OCI-LY1 (cell line): ENCODE results near the gene SNTG2.

Source experiments
- EZH2 ChIP-seq: fragments of 200-600 bp; sonication (generic), shearing (Covaris generic); IDR thresholded peaks from 2 replicates; pipeline ENCODE4 v1.8.0; 2017; ENCODE audit warnings: borderline replicate concordance, mixed run types, mild to moderate bottlenecking, antibody characterized with exemption, low read length, moderate library complexity, mixed read lengths
- TF ChIP-seq, protein P1 (sequence below): fragments of 200-600 bp; sonication (generic), shearing (Covaris generic); IDR thresholded peaks from 2 replicates; pipeline ENCODE4 v1.5.1; 2017; ENCODE audit warnings: mild to moderate bottlenecking, antibody characterized with exemption, low read length, moderate library complexity, mixed read lengths

DNA sequence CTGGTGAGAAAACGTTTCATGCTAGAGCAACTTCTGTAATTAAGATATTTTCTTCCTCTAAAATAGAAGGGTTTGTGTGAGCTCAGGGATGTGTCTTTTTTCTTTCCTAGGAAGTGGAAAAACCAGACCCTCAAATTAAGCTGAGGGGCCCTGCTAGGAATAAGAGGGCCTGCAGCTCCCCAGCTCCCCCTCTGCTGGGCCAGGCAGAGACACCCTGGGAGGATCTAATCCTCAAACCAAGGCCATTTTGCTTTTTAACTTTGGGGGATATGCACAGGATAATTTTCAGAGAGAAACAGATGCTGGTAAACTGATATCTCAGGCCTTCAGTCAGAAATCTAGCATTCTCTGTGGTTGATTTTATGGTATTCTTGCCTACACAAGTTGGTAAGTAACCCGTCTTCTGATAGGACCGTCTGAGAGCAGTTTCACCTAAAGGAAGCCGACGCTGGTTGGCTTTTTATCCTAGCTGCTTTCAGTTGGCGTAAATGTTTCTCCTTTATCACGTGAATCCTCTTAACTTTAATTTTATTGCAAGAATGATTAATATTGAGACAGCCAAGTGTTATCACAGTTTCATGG, 34.8 kb downstream of the SNTG2 start:
- TF ChIP-seq, protein P1, sequence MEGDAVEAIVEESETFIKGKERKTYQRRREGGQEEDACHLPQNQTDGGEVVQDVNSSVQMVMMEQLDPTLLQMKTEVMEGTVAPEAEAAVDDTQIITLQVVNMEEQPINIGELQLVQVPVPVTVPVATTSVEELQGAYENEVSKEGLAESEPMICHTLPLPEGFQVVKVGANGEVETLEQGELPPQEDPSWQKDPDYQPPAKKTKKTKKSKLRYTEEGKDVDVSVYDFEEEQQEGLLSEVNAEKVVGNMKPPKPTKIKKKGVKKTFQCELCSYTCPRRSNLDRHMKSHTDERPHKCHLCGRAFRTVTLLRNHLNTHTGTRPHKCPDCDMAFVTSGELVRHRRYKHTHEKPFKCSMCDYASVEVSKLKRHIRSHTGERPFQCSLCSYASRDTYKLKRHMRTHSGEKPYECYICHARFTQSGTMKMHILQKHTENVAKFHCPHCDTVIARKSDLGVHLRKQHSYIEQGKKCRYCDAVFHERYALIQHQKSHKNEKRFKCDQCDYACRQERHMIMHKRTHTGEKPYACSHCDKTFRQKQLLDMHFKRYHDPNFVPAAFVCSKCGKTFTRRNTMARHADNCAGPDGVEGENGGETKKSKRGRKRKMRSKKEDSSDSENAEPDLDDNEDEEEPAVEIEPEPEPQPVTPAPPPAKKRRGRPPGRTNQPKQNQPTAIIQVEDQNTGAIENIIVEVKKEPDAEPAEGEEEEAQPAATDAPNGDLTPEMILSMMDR = no peak
- TF ChIP-seq EZH2 = no peak
